ENCODE results near the gene TTLL6.

GRCh38 chr17:48753794-48754499 lies 63.1 kb downstream of the TTLL6 start:
- no peak for TF ChIP-seq CTCF (IDR thresholded peaks at IDR 0.05 in 2 of 3, conservative IDR thresholded peaks at IDR 0.05 in 1 of 3; ENCODE audit: insufficient read depth in 2 of 3, low read depth in 1 of 3, low read length in 3 of 3)
- TF ChIP-seq NR3C1 (CRISPR knock-in tag; IDR thresholded peaks at IDR 0.05): no peak
- TF ChIP-seq TEAD2 (tag; IDR thresholded peaks at IDR 0.05): no peak
- no peak for TF ChIP-seq RBM39 (optimal IDR thresholded peaks at IDR 0.05; ENCODE audit: low read depth, low read length)
- TF ChIP-seq TBP (optimal IDR thresholded peaks at IDR 0.05; ENCODE audit: low read depth, low read length): no peak
